ENCODE results near the gene NFE2L1.

Gene NFE2L1

DNA sequence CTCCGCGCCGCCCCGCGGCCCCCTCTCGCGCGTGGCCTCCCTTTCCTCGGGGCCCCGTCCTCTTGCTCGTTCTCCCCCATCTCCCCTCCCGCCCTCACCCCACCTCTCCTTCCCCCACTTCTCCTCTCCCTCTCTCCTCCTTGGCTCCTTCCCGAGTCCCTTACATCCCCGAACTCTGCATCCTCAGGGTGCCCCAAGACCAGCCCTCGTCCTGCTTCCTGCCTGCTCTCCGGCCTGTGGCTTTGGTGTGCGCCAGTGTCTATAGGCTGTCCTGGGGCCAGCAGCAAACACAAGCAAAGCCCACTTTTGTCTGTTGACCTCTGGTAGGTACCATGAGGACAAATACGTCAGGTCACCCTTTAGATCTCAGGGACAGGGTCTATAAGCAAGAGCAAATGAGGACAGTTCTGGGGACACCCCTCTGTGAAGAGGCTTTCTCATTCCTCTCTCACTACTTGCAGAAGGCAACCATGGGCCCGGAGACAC is 10.3 kb upstream of the NFE2L1 start:
- TF ChIP-seq, protein P1, sequence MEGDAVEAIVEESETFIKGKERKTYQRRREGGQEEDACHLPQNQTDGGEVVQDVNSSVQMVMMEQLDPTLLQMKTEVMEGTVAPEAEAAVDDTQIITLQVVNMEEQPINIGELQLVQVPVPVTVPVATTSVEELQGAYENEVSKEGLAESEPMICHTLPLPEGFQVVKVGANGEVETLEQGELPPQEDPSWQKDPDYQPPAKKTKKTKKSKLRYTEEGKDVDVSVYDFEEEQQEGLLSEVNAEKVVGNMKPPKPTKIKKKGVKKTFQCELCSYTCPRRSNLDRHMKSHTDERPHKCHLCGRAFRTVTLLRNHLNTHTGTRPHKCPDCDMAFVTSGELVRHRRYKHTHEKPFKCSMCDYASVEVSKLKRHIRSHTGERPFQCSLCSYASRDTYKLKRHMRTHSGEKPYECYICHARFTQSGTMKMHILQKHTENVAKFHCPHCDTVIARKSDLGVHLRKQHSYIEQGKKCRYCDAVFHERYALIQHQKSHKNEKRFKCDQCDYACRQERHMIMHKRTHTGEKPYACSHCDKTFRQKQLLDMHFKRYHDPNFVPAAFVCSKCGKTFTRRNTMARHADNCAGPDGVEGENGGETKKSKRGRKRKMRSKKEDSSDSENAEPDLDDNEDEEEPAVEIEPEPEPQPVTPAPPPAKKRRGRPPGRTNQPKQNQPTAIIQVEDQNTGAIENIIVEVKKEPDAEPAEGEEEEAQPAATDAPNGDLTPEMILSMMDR (conservative IDR thresholded peaks at IDR 0.05; ENCODE audit: low read length), result no peak
- peak; percentile 22 for DNase-seq (ENCODE audit: low read depth)
- peak overlapping the region; percentile 54 for H3K4me3 ChIP-seq (ENCODE audit: low read length)

DNA sequence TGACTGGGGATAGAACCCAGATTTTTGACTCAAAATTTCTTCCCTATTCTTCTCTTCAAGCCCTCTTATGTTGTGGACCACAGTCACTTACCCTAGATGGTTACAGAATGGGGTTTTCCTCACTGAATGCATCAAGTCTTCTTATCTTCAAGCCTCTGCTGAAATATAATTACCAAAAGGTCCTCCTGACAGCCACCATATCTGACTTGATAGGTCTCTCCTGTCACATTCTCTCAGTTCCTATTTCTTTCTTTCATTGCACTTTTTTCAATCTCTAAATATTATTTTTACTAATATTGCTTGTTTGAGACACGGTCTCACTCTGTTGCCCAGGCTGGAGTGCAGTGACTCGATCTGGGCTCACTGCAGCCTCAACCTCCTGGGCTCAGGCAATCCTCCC is 9.5 kb upstream of the NFE2L1 start:
- TF ChIP-seq, protein P1 (conservative IDR thresholded peaks at IDR 0.05; ENCODE audit: low read length), result no peak
- DNase-seq (ENCODE audit: low read depth), result no peak
- H3K4me3 ChIP-seq (ENCODE audit: low read length), result no peak overlapping the region

DNA sequence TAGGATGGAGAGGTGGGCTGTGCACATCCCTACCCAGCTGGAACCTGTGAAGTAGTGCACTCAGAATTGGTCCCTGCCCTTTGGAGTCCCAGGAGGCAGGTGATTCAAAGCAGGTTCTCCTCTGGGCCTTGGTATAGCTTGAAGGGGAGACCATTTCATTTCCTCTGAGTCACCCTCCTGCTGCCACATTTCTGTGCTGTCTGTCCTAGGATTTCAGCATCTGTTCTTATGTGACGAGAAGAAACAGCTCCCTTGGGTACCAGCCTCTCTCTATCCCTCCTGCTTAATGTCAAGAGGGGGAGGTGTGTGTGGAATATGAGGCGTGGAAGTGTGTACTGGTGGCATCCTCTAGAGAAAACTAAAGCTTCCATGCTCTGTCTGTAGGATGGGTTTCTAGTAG is 5.0 kb upstream of the NFE2L1 start:
- peak; percentile 29 for DNase-seq (ENCODE audit: low read depth)
- TF ChIP-seq, protein P1 (conservative IDR thresholded peaks at IDR 0.05; ENCODE audit: low read length), result no peak
- H3K4me3 ChIP-seq (ENCODE audit: low read length), result no peak overlapping the region

DNA sequence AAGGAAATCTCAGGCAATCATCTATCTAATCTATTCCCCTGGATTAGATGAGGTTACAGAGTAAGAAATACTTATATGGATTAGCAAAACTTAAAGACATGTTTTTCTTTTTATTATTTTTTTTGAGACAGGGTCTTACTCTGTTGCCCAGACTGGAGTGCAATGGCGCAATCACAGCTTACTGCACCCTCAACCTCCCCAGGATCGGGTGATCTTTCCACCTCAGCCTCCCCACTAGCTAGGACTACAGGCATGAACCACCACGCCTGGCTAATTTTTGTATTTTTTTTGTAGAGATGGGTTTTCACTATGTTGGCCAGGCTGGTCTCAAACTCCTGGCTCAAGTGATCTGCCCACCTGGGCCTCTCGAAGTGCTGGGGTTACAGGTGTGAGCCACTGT is 3.3 kb upstream of the NFE2L1 start:
- no peak overlapping the region for H3K4me3 ChIP-seq (ENCODE audit: low read length)
- TF ChIP-seq, protein P1 (conservative IDR thresholded peaks at IDR 0.05; ENCODE audit: low read length), result no peak
- no peak for DNase-seq (ENCODE audit: low read depth)

DNA sequence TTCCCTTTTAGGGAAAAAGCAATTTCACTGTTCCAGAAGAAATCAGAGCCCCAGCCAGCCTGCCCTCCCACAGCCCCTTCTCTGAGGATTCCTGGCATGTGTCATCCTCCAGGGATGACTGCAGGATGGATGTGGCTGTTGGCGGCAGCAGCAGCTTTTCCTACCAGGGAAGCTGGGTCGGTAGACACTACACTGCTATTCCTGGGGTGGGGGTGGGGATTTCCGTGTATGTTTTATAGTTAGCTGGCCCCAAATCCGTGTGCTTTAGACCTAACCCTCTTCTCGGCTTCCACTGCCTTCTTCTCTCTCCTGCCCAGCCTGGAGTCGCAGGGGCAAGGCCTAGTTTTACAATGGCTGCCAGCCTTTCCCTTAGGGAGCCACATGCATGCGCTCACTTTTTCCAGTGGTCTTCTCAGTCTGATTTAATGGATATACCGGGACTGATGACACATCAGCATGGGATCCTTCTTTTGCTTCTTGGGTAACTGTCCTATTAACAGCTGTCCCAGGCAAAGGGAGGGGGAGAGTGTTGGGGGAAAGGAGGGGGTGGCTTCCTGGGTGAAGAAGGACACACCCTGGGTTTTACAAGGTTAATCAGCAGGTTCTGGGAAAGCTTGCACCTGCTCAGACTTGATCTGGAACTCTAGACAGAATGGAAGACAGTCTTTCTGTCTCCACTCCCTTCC is 2.7 kb upstream of the NFE2L1 start:
- H3K4me3 ChIP-seq (ENCODE audit: low read length), result no peak overlapping the region
- TF ChIP-seq, protein P1 (conservative IDR thresholded peaks at IDR 0.05; ENCODE audit: low read length), result no peak
- DNase-seq (ENCODE audit: low read depth), result no peak

DNA sequence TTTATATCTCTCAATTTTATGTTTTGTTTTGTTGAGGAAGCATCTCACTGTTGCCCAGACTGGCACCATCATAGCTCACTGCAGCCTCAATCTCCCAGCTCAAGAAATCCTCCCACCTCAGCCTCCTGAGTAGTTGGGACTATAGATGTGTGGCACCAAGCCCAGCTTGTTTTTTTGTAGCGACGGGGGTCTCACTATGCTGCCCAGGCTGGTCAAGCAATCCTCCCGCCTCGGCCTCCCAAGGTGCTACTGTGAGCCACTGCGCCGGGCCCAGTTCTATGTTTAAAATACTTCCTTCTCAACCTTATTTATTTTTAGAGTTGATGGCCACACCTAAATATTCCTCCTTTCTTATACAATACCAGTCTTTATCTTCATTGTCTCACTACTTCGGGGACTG is 1.9 kb upstream of the NFE2L1 start:
- TF ChIP-seq, protein P1 (conservative IDR thresholded peaks at IDR 0.05; ENCODE audit: low read length), result no peak
- H3K4me3 ChIP-seq (ENCODE audit: low read length), result peak overlapping the region; percentile 95; the same call in 1 of the 2 replicates
- no peak for DNase-seq (ENCODE audit: low read depth)

DNA sequence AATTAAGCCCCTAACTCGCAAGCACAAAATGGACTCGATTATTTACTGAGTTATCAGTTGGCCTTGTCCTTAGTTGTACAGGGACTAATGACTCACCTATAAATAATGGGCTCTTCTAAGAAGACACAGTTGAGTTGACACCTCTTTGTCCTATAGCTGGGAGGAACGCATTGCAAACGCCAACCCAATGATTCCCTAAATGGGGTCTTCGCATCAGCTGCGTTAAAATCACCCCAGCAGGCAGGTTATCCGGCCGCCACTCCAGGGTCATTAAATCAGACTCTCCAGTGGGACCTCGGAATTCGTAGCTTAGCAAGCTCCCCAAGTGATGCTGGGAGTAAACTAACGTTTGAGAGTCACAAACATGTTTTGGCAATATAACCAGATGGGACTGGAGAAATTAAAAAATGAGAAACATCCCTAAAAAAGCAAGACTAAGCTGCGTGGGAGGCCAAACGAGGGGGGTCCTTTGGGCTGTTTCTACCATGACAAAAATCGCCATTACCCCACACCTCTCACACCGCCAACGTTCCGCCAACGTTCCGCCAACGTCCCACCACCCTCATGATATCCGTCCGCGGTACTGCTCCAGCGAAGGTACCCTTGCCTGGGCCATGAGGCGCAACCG is 932 bp upstream of the NFE2L1 start:
- H3K4me3 ChIP-seq (ENCODE audit: low read length), result peak overlapping the region; percentile 95
- TF ChIP-seq, protein P1 (conservative IDR thresholded peaks at IDR 0.05; ENCODE audit: low read length), result no peak
- no peak for DNase-seq (ENCODE audit: low read depth)

Measured in AG10803 (cell line).